AG20443 (cell line): ENCODE measurements around the gene CYTH2.

ENCODE experiments used
- DNase-seq: peaks from one replicate; pipeline ENCODE4 v3.0.0; 2012; ENCODE audit warnings: low spot score, mixed read lengths

Gene CYTH2

DNA sequence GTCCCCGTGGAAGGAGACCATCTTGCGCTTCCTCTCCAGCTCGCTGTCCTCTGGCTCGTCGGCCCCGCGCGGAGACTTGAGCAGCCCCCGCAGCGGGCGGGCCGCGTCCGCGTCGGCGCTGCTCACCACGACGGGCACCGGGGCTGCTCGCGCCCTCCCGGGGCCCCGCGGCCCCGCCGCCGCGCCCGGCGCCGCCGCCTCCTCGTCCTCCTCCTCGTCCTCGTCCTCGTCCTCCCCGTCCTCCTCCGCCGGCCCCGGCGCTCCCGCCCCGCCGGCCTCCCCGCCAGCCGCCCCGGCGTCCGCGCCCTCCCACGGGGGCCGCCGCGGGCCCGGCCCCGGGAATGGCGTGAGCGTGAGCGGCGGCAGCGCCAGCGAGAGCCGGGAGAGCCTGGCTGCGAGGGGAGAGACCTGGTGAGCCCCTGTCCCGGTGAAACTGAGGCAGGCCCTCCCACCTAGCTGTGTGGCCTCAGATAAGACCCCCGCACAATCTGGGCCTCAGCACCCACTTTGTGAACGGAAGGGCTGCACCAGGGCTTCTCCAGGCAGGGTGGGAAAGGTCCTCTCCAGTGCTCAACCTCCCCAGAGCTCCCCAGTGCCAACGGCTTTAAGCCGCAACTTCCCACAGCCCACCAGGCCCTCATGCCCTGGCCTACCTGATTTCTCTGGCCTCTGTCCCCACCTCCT, 24.7 kb downstream of the CYTH2 start:
- no peak for DNase-seq

DNA sequence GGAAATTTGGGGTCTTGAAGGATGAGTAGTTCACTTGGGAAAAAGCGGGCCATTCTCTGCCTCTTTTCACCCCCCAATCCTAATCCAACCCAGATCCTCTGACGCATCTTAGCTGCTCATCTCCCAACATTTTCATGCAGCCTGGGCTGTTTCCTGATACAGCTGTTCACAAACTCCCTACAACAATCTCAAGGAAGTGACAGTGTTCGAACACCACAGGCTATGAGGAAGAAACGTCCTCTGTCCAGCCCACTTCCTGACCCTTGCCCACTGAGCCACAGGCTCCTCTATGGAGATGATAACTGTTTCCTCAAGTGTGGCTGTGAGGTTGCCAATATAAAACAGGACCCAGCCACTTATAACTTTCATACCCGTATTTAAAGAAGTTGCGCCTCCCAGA, 26.2 kb downstream of the CYTH2 start:
- no peak for DNase-seq

GRCh38 chr19:48496959-48497727, 28.0 kb downstream of the CYTH2 start:
- no peak for DNase-seq

DNA sequence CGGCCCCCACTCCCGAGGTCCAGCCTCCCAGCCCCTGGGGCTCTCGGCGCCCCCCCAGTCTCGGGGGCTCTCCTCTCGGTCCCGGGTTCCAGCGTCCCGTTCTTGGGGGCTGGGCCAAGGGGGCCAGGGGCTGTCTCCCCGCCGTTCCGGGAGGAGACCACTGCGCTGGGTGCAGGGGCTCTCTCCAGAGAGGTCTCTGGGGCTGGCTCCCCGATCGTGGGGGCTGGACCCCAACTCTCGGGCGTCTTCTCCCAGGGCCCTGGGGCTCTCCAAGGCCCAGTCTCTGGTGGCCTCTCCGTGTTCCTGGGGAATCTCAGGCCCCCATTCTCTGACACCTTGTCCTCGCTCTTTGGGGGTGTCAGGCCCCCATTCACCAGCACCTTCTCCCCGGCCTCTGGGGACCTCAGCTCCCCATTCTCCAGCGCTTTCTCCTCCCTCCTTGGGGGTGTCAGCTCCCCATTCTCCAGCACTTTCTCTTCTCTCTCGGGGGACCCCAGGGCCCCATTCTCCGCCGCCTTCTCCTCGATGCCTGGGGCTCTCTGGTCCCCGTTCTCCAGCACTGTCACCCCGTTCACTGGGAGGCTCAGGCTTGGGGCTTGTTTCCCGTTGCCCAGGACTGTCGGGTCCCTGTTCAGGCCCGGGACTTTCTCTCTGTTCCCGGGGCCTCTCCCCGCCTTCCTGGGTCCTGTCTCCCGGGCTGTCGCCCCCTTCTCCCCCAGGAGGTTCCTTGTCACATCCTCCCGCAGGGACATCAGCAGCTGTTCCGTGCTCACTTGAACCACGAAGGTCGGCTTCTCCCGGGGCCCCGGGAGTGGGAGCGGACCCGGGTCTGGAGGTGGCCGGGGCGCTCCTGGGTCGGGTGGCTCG, 28.8 kb downstream of the CYTH2 start:
- DNase-seq = no peak

- DNase-seq = no peak
Measured at GRCh38 chr19:48498595-48499311, 29.6 kb downstream of the CYTH2 start.

GRCh38 chr19:48499316-48500090, 30.3 kb downstream of the CYTH2 start:
- DNase-seq = no peak

- no peak for DNase-seq
Measured at GRCh38 chr19:48500830-48501493, 31.8 kb downstream of the CYTH2 start.

DNA sequence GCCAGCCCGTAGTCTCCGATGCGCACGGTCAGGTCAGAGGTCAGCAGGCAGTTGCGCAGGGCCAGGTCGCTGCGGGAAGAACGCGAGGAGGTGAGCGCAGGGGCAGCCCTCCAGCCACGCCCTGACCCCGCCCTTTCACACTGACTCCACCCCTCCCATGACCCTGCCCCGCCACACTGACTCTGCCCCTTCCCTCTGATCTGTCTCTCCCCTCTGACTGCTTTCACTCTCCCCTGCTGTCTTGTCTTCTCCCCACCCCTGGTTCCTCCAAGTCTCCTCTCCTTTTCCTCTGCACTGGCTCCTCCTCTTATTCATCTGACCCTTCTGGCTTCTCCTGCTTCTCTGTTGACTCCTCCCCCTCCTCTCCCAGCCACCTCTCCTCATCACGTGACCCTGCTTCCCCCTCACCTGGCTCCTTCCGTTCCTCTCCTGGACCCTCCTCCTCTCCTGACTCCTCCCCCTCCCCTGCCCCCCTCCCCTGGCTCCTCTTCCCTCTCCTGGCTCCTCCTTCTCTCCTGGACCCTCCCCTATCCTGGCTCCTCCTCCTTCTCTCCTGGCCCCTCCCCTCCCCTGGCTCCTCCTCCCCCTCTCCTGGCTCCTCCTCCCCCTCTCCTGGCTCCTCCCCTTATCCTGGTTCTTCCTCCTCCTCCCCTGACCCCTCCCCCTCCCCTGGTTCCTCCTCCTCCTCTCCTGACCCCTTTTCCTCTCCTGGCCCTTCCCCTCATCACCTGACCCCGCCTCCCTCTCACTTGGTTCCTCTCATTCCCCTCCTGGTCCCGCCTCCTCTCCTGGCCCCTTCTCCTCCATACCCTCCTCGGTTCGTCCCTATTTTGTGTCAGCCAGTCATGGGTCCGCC, 32.6 kb downstream of the CYTH2 start:
- DNase-seq = no peak

- DNase-seq = no peak
Measured at GRCh38 chr19:48502350-48503018, 33.3 kb downstream of the CYTH2 start.

- DNase-seq = peak; percentile 64
Measured at GRCh38 chr19:48506138-48506733, 37.1 kb downstream of the CYTH2 start.

DNA sequence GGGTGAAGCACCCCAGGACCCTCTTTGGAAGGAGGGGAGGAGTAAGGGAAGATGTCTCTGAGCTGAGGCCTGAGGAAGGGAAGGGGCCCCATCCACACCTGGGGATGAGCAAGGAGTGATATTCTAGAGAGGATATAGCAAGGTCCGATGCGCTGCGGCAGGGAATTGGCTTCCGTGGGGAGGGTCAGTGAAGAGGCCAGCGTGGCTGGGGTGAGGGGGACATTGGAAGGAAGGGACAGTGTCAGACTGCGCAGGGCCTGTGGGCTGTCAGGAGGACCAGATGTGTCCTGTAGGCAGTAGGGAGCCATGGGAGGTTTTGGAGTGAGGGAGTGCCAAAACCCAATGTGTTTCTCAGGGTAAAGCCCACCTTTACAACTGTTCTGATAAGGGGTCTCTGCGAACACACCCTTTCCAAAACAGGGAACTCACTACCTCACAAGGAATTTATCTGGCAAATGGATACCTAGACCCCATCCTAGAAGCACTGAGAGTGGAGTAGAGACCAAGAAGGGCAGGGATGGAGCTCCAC, 38.8 kb downstream of the CYTH2 start:
- no peak for DNase-seq

DNA sequence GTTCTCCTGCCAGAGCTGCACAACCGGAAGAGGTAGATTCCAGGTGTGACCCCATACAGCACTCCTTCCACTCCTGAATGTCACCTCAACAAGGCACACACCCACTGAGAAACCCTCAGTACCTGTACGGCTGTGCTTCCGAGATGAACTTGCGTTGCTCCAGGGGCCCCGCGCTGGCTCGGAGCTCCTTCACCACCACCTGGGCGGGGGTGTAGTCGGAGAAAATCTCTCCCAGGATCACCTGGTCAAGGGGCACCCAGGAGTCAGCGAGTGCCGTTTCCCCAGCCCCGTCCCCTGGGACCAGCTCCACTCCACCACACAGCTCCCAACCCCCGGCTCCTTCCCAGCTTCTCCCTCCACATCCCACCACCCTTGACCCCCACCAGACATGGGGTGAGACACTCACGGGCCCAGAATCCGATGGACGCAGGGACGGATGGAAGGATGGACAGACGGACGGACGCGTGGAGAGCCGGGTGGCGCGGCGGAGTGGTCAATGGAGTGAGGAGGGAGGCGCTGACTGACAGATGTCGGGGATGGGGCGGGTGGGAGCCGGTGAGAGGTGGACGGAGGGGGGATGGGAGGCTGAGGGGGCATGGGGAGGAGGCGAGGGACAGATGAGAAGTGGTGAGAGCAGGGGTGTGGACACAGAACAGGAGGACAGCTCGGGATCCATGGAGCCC, 39.7 kb downstream of the CYTH2 start:
- DNase-seq = no peak

DNA sequence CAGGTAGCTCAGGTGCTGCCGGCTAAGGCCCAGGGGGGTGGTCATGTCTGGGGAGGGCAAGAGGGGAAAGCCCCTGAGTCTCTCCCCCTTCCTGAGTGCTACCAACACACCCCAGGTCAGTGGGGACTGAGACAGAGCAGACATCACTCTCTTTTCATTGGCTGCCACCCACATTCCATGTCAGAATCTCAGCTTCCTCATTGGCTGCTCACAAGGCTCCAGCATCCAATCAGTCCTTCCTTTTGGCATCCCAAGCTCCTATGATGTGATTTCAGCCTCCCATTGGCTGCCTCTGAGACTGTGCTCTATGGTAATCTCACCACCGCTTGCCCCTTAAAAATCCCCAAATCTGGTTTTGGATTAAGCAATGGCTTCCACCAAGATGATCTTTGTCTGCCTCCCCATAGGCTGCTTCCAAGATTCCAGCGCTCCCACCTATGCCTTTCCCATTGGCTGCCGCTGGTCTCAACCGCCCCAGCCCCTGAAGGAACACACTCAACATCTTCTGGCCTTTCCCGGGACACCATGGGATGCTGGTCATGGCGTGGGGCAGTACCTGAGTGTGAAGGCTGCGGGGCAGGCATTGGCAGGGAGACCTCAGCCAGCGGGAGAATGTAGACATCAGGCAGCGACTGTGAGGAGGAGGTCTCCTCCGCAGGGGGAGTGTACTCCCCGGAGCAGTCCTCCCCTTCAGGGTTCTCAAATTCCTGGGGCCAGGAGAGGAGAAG, 40.5 kb downstream of the CYTH2 start:
- no peak for DNase-seq

- DNase-seq = peak; percentile 72
Measured at GRCh38 chr19:48510421-48511268, 41.5 kb downstream of the CYTH2 start.

- no peak for DNase-seq
Measured at GRCh38 chr19:48511321-48511731, 42.2 kb downstream of the CYTH2 start.

DNA sequence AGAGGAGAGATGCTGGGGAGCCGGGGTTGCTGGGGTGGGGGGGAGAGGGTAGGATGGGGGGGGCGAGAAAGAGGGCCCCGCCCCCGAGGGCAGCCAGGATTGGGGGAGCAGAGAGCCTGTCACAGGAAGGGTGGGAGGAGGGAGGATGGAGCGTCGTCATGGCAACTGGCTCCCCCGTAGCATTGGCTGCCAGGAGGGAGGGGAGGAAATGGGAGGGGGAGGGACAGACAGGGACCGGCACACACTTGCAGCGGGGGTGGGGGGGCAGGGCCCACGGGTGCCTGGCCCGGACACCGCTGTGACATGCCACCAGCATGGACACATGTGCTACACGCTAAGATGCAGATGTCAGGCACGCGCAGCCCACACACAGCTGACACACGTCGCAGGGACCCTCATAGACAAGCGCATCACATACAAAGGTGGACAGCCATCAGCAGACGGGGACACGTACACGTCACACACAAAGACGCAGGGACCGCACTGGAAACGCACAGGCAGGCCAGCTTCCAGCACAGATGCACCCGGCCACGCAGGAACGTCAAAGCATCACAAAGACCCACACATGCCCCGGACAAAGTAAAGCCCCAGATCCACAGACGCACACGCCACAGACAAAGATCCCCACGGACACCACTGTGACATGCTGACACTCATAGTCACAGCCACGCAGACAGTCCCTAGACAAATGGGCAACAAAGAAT, 42.8 kb downstream of the CYTH2 start, which contains the start of gene LMTK3:
Gene LMTK3 (minus strand): TSS at position 36 of the 704 bp plus-strand sequence. CDS start 259 bp downstream, outside the sequence.
- DNase-seq = peak; percentile 40
